Transverse colon (tissue), 3 donors: ENCODE data around the gene KIF26A.

Experiments
- POLR2A ChIP-seq: fragments of 450-650 bp; IDR thresholded peaks from one replicate; pipeline ENCODE4 v1.6.1; 2016; ENCODE audit warnings: antibody characterized with exemption, mild to moderate bottlenecking, moderate library complexity
- POLR2AphosphoS5 ChIP-seq, 3 donors: sonication (generic); formaldehyde crosslinking; IDR thresholded peaks; one replicate each; pipeline ENCODE4 v1.6.1; 2016; ENCODE audit warnings: antibody characterized with exemption in 3 of 3

DNA sequence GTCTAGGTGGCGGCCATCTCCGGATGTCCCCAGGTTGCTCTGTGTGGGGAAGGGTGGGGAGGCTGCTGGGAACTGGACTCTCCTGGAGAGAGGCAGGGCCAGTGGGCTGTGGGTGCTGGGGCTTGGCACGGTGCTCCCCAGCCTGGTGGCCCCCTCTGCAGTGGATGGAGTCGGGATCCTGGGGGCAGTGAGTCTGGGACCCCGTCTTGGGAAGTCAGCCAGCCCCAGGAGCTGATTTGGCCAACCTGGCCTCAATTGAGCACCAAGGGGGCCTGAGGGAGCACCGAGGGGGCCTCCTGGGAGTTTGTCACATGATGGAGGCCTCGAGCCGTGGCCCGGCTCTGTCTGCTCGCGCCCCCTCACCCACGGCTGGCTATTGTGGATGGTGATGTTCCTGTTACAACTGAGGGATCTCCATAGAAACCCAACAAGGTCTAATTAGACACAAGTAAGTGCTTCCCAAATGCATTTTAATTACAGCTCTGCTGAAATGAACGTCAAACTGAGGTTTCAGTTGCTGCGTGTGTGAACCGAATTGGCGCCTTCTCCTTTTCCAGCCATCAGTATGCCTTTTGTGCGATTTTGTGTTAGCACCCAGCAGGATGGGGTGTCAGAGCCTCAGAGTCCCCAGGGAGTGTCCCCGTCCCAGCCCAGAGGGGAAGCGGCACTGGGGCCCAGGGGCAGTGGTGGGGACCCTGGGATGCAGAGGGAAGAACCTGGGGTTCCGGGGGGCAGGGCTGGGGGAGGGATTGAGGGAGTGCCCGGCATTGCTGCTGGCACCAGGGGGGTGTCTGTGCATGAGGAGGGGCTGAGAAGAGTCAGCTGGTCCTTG, 71.8 kb downstream of the KIF26A start:
- TF ChIP-seq POLR2A (no peak), POLR2AphosphoS5 (IDR thresholded peaks at IDR 0.05) (no peak)
